ENCODE measurements around the gene LMO3. TPM values are rescaled to one million over a fixed set of nuclear protein-coding genes. Genes with fewer than 3 reads are reported as not detected.

LMO3 gene
- total and polyA plus RNA-seq, 2 donors (not counting 3 experiments of a cell fraction or from before 2014, with no cell fraction given), result not detected

DNA sequence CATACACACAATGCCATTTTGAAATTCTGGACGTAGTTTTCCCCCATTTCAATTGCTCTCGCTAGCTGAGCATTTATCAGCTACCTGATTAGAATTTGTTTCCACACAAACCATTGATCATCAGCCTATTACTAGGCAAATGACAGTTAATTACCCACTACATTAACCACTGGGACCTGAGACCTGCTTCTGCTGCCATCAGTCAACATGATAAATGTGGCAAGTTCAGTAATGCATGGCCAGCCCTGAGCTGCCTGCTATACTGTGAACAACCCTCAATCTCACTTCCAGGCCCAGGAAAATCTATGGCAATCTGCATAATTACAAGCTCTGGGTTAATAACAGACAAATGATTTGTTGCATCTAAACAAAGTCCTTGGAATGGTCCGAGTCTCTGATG lies 43.5 kb downstream of the LMO3 start:
- H3K4me3 ChIP-seq (replicated peaks in 1 of 3; ENCODE audit: insufficient read depth in 1 of 3, low read depth in 1 of 3, low read length in 3 of 3), result no peak overlapping the region
- dilution Hi-C loops (cut with MboI; ENCODE audit: extremely low pct_ligation_motif_present, low sequenced_read_pairs), result no loop called here
- no peak for FAIRE-seq
- BruUV-seq (replicated peaks), result no TSS peak
- H3K4me2 ChIP-seq (ENCODE audit: insufficient read depth, low read length), result no peak overlapping the region
- no peaks in the 10 kb centered on the region for H3K9me1 ChIP-seq (replicated peaks; ENCODE audit: control insufficient read depth, extremely low read depth, insufficient read depth, low read length)
- H2AFZ ChIP-seq (ENCODE audit: low read depth, low read length), result no peak overlapping the region
- H3K36me3 ChIP-seq (ENCODE audit: control insufficient read depth in 2 of 2, extremely low read depth in 1 of 2, insufficient read depth in 2 of 2, low read length in 2 of 2), result no peaks in the 10 kb centered on the region
- H3K27ac ChIP-seq (ENCODE audit: insufficient read depth, low read depth, low read length), result no peak overlapping the region
- no peak for DNase-seq (ENCODE audit: low read depth, low spot score)
- H4K20me1 ChIP-seq (replicated peaks; ENCODE audit: control insufficient read depth, extremely low read depth, insufficient read depth, low read length), result no peaks in the 10 kb centered on the region
- H3K9ac ChIP-seq (replicated peaks; ENCODE audit: extremely low read depth, insufficient read depth, low read length), result no peak overlapping the region
- no peaks in the 10 kb centered on the region for H3K9me3 ChIP-seq (replicated peaks; ENCODE audit: control insufficient read depth, insufficient read depth, low read length)
- H3K4me1 ChIP-seq (ENCODE audit: control insufficient read depth, extremely low read depth, insufficient read depth, low read length), result no peaks in the 10 kb centered on the region
- no peaks in the 10 kb centered on the region for H3K27me3 ChIP-seq (ENCODE audit: control insufficient read depth in 2 of 2, insufficient read depth in 2 of 2, low read length in 2 of 2)
- CTCF ChIA-PET, result no interaction called here
- intact Hi-C loops (cut with micrococcal nuclease), result no loop called here
- TF ChIP-seq EZH2 (IDR thresholded peaks at IDR 0.05; ENCODE audit: borderline replicate concordance, low read depth, low read length, severe bottlenecking) (no peak), POLR2AphosphoS5 (IDR thresholded peaks at IDR 0.05; ENCODE audit: insufficient read depth, low read depth, low read length) (no peak), MYC (IDR thresholded peaks at IDR 0.05; ENCODE audit: low read depth, low read length) (no peak), GATA2 (IDR thresholded peaks at IDR 0.05; ENCODE audit: insufficient read depth, insufficient read length, low read depth, low read length) (no peak)
- TF ChIP-seq, protein P1, sequence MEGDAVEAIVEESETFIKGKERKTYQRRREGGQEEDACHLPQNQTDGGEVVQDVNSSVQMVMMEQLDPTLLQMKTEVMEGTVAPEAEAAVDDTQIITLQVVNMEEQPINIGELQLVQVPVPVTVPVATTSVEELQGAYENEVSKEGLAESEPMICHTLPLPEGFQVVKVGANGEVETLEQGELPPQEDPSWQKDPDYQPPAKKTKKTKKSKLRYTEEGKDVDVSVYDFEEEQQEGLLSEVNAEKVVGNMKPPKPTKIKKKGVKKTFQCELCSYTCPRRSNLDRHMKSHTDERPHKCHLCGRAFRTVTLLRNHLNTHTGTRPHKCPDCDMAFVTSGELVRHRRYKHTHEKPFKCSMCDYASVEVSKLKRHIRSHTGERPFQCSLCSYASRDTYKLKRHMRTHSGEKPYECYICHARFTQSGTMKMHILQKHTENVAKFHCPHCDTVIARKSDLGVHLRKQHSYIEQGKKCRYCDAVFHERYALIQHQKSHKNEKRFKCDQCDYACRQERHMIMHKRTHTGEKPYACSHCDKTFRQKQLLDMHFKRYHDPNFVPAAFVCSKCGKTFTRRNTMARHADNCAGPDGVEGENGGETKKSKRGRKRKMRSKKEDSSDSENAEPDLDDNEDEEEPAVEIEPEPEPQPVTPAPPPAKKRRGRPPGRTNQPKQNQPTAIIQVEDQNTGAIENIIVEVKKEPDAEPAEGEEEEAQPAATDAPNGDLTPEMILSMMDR (IDR thresholded peaks at IDR 0.05; ENCODE audit: extremely low read depth in 1 of 2, insufficient read depth in 1 of 2, low read depth in 1 of 2, low read length in 2 of 2), result no peak
- TF ChIP-seq, protein P2, sequence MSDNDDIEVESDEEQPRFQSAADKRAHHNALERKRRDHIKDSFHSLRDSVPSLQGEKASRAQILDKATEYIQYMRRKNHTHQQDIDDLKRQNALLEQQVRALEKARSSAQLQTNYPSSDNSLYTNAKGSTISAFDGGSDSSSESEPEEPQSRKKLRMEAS (IDR thresholded peaks at IDR 0.05; ENCODE audit: insufficient read depth, insufficient read length), result no peak
- POLR2A ChIA-PET, result no interaction called here
- H3K79me2 ChIP-seq (ENCODE audit: control insufficient read depth, insufficient read depth, low read length), result no peaks in the 10 kb centered on the region

Measured in endothelial cell of umbilical vein (primary cell).